ENCODE measurements around the gene HMOX1.

The HMOX1 gene

GRCh38 chr22:35380537-35381423 lies at the start of gene HMOX1:
Gene HMOX1, plus strand, starts transcription at chr22:35381096. Its CDS starts 78 bp downstream, at chr22:35381174.
- peak; percentile 94 for DNase-seq (ENCODE audit: low read depth)

GRCh38 chr22:35332278-35332677 lies 48.6 kb upstream of the HMOX1 start:
- TF ChIP-seq CTCF (IDR thresholded peaks at IDR 0.05; ENCODE audit: low read length, missing control alignments) = no peak
- DNase-seq (ENCODE audit: low read depth) = no peak
- no peak overlapping the region for H3K4me3 ChIP-seq (replicated peaks; ENCODE audit: low read depth, low read length)

More at GRCh38 chr22:35380537-35381423, at the start of gene HMOX1:
- peak within 1 kb of the TSS; percentile 81 for H3K4me3 ChIP-seq (replicated peaks; ENCODE audit: low read depth, low read length)
- TF ChIP-seq CTCF (IDR thresholded peaks at IDR 0.05; ENCODE audit: low read length, missing control alignments) = no peak

- DNase-seq (ENCODE audit: low read depth) = no peak
- H3K4me3 ChIP-seq (replicated peaks; ENCODE audit: low read depth, low read length) = no peak overlapping the region
- TF ChIP-seq CTCF (IDR thresholded peaks at IDR 0.05; ENCODE audit: low read length, missing control alignments) = no peak
Measured at GRCh38 chr22:35333220-35333619, 47.7 kb upstream of the HMOX1 start.

GRCh38 chr22:35334004-35334403 lies 46.9 kb upstream of the HMOX1 start:
- H3K4me3 ChIP-seq (replicated peaks; ENCODE audit: low read depth, low read length) = no peak overlapping the region
- DNase-seq (ENCODE audit: low read depth) = no peak
- no peak for TF ChIP-seq CTCF (IDR thresholded peaks at IDR 0.05; ENCODE audit: low read length, missing control alignments)

- TF ChIP-seq CTCF (IDR thresholded peaks at IDR 0.05; ENCODE audit: low read length, missing control alignments) = no peak
- no peak overlapping the region for H3K4me3 ChIP-seq (replicated peaks; ENCODE audit: low read depth, low read length)
- DNase-seq (ENCODE audit: low read depth) = no peak
Measured at GRCh38 chr22:35335468-35335867, 45.4 kb upstream of the HMOX1 start.

GRCh38 chr22:35335936-35336781 lies 44.7 kb upstream of the HMOX1 start:
- DNase-seq (ENCODE audit: low read depth) = no peak
- H3K4me3 ChIP-seq (replicated peaks; ENCODE audit: low read depth, low read length) = no peak overlapping the region
- TF ChIP-seq CTCF (IDR thresholded peaks at IDR 0.05; ENCODE audit: low read length, missing control alignments) = no peak
